Pancreas (tissue), 10 donors: ENCODE results near the gene MACROH2A2. TPM values are rescaled to one million over a fixed set of nuclear protein-coding genes. Genes with fewer than 3 reads are reported as not detected.

Source experiments
- ATAC-seq, 4 donors: fragments of 200-7000 bp; cut with Tn5 transposase; one replicate each; pipeline versions ENCODE4 v1.8.0 to v1.9.1; 2020; ENCODE audit warnings: mild to moderate bottlenecking in 4 of 4, moderate library complexity in 4 of 4
- DNase-seq, 6 donors: peaks; one replicate each; pipeline ENCODE4 v3.0.0-alpha.2; 2020
- FAIRE-seq: peaks from 2 replicates; lab custom pipeline; 2012; peaks lifted over from hg19 to GRCh38; lab: Jason Lieb, UNC
- H3K27ac ChIP-seq, 4 donors: fragments of 200-600 bp; sonication (generic); 1 replicate in 3 of 4; 2 replicates in 1 of 4; pipeline versions ENCODE4 v1.5.0 to v1.8.0; 2020
- H3K27me3 ChIP-seq, 4 donors: fragments of 200-600 bp; one replicate each; pipeline ENCODE4 v1.8.0; 2021
- H3K36me3 ChIP-seq, 3 donors: fragments of 200-600 bp; sonication (generic) in 1 of 3; one replicate each; pipeline versions ENCODE4 v1.5.0 to v1.8.0; 2020 to 2021
- H3K4me1 ChIP-seq, 3 donors: fragments of 200-600 bp; one replicate each; pipeline ENCODE4 v1.8.0; 2021
- H3K4me3 ChIP-seq, 4 donors: fragments of 200-600 bp; sonication (generic) in 2 of 4; one replicate each; pipeline versions ENCODE4 v1.5.0 to v1.8.0; 2020 to 2021
- H3K9me3 ChIP-seq, 4 donors: fragments of 200-600 bp; one replicate each; pipeline ENCODE4 v1.8.0; 2021
- CTCF ChIP-seq, 4 donors: fragments of 200-600 bp; sonication (generic) in 3 of 4; IDR thresholded peaks; one replicate each; pipeline versions ENCODE4 v1.5.0 to v1.8.0; 2021; ENCODE audit warnings: antibody characterized with exemption in 4 of 4
- WGBS, 2 donors: extraction: QIAGEN DNeasy Blood & Tissue Kit; methylation state at CpG; one replicate each; pipeline ENCODE4 v1.1.7; 2013; 5-methylcytosine and 5-hydroxymethylcytosine counted together
- intact Hi-C, 3 donors: fragments of 100-400 bp; cut with DNase I; formaldehyde crosslinking; loops; one replicate each; pipeline versions ENCODE4 v1.11.1 to v1.14.2; 2022
- polyA plus RNA-seq, 2 donors: library from polyadenylated mRNA; stranded (reverse); fragments of 200-250 nt; gene quantifications; one replicate each; pipeline ENCODE4 v1.2.3, GENCODE V29; 2013
- total RNA-seq, 6 donors: library from RNA; stranded (reverse); fragmentation: NEBNext Ultra II Directional in 4 of 6; extraction: Animal tissue kit (Norgen Biotek cat#: 25700) in 4 of 6; gene quantifications; one replicate each; pipeline versions ENCODE4 v1.2.1 to v1.2.4, GENCODE V29; 2021 to 2023
- donor health status: healthy with polysubstance abuse.
- donor health status: DM: no; HTN: no; CAD: no; lungs with moderate emphysema.
- donor health status: DM: no; HTN: no; CAD: no.
- donor health status: control.
- donor health status: control.
- donor health status: Bipolar disorder and iron deficiency.
- donor health status: DM: yes; HTN: yes; CAD: no.
- donor health status: DM: no; HTN: no; CAD: no.
- donor health status: DM: no; HTN: no; CAD: no.
- donor health status: DM: yes; HTN: yes; CAD: no.

Gene MACROH2A2
- total and polyA plus RNA-seq, 8 donors: 2.3 to 13.2 (median 6.8) TPM

- intact Hi-C loops: no loop called here
- no peak overlapping the region for H3K27ac ChIP-seq
- no peak overlapping the region for H3K4me3 ChIP-seq
- DNase-seq (no peak), ATAC-seq (no peak), FAIRE-seq (no peak)
- no peak for TF ChIP-seq CTCF (IDR thresholded peaks at IDR 0.05)
- WGBS, 2 donors: 90 to 93% methylated on average over 6 of the region's 6 CpGs
- H3K36me3 ChIP-seq: no peaks in the 10 kb centered on the region
- no peaks in the 10 kb centered on the region for H3K9me3 ChIP-seq
- no peaks in the 10 kb centered on the region for H3K27me3 ChIP-seq
- H3K4me1 ChIP-seq: no peaks in the 10 kb centered on the region
These were observed 31.5 kb downstream of the MACROH2A2 start for GRCh38 chr10:70084189-70084588.

GRCh38 chr10:70085975-70086613 is 33.4 kb downstream of the MACROH2A2 start:
- no peak for TF ChIP-seq CTCF (IDR thresholded peaks at IDR 0.05)
- no peak for DNase-seq
- 79 to 85% methylated on average over 3 of the region's 3 CpGs for WGBS, 2 donors
- Histone ChIP-seq H3K36me3 (no peaks in the 10 kb centered on the region), H3K27me3 (no peaks in the 10 kb centered on the region), H3K9me3 (no peaks in the 10 kb centered on the region), H3K27ac (no peak overlapping the region), H3K4me3 (no peak overlapping the region), H3K4me1 (no peaks in the 10 kb centered on the region)
- no peak for ATAC-seq
- FAIRE-seq: no peak
- intact Hi-C loops: no loop called here

GRCh38 chr10:70087616-70088307 is 35.1 kb downstream of the MACROH2A2 start:
- Histone ChIP-seq H3K27me3 (no peaks in the 10 kb centered on the region), H3K9me3 (no peaks in the 10 kb centered on the region), H3K4me1 (no peaks in the 10 kb centered on the region), H3K4me3 (no peak overlapping the region), H3K27ac (no peak overlapping the region), H3K36me3 (peaks cover 0 to 5% (median 0%) of the 10 kb centered on the region in 3 donors)
- ATAC-seq (no peak), DNase-seq (no peak), FAIRE-seq (no peak)
- intact Hi-C loops: no loop called here
- TF ChIP-seq CTCF (IDR thresholded peaks at IDR 0.05): no peak
- WGBS, 2 donors: 90 to 93% methylated on average over 15 of the region's 15 CpGs

- no peaks in the 10 kb centered on the region for H3K9me3 ChIP-seq
- H3K27ac ChIP-seq: no peak overlapping the region
- intact Hi-C loops: no loop called here
- no peak for DNase-seq
- no peak for ATAC-seq
- no peak for FAIRE-seq
- TF ChIP-seq CTCF (IDR thresholded peaks at IDR 0.05): no peak
- no peaks in the 10 kb centered on the region for H3K27me3 ChIP-seq
- no peaks in the 10 kb centered on the region for H3K4me1 ChIP-seq
- WGBS, 2 donors: 78 to 86% methylated on average over 3 of the region's 3 CpGs
- H3K4me3 ChIP-seq: no peak overlapping the region
- peaks cover 0 to 5% (median 0%) of the 10 kb centered on the region in 3 donors for H3K36me3 ChIP-seq
These were observed 35.7 kb downstream of the MACROH2A2 start for GRCh38 chr10:70088308-70088698.

GRCh38 chr10:70090013-70090412 is 37.4 kb downstream of the MACROH2A2 start:
- H3K27me3 ChIP-seq: no peaks in the 10 kb centered on the region
- no peaks in the 10 kb centered on the region for H3K4me1 ChIP-seq
- DNase-seq (no peak), ATAC-seq (no peak), FAIRE-seq (no peak)
- peaks cover 0 to 16% (median 0%) of the 10 kb centered on the region in 3 donors for H3K36me3 ChIP-seq
- no peak overlapping the region for H3K27ac ChIP-seq
- intact Hi-C loops: no loop called here
- no peaks in the 10 kb centered on the region for H3K9me3 ChIP-seq
- no peak overlapping the region for H3K4me3 ChIP-seq
- no peak for TF ChIP-seq CTCF (IDR thresholded peaks at IDR 0.05)
- WGBS, 2 donors: 96 to 97% methylated on average over 8 of the region's 8 CpGs
